ENCODE data around the gene METTL25B.

METTL25B gene

GRCh38 chr1:156768610-156769295 is 40.5 kb downstream of the METTL25B start:
- no peak for DNase-seq (ENCODE audit: low read depth)

GRCh38 chr1:156772222-156772621 is 44.0 kb downstream of the METTL25B start:
- DNase-seq (ENCODE audit: low read depth), result no peak

GRCh38 chr1:156772728-156773497 is 44.6 kb downstream of the METTL25B start:
- no peak for DNase-seq (ENCODE audit: low read depth)

- DNase-seq (ENCODE audit: low read depth), result no peak
Measured at GRCh38 chr1:156773607-156774006, 45.3 kb downstream of the METTL25B start.

- no peak for DNase-seq (ENCODE audit: low read depth)
Measured at GRCh38 chr1:156775799-156776198, 47.5 kb downstream of the METTL25B start.

GRCh38 chr1:156776942-156777341 is 48.7 kb downstream of the METTL25B start:
- no peak for DNase-seq (ENCODE audit: low read depth)

- no peak for DNase-seq (ENCODE audit: low read depth)
Measured at GRCh38 chr1:156777573-156777972, 49.3 kb downstream of the METTL25B start.

- DNase-seq (ENCODE audit: low read depth), result no peak
Measured at GRCh38 chr1:156781585-156782186, 53.4 kb downstream of the METTL25B start.

- no peak for DNase-seq (ENCODE audit: low read depth)
Measured at GRCh38 chr1:156785458-156785857, 57.2 kb downstream of the METTL25B start.

Measured in stimulated activated CD8-positive, alpha-beta memory T cell treated with anti-CD3 and anti-CD28 coated beads, Interleukin-15, amount 100 ng/mL, for 1 hour (primary cell).